Measurements from ENCODE around the gene IL32. TPM values are rescaled to one million over a fixed set of nuclear protein-coding genes. Genes with fewer than 3 reads are reported as not detected.
"Not testable (repeated sequence)": the region's sequence is repeated elsewhere in the genome, so short reads cannot be mapped to it uniquely, and the experiment has no call there.

The IL32 gene
- total RNA-seq, 1 donor from 2014 or later, result 773 TPM

GRCh38 chr16:3071655-3072054, 6.2 kb downstream of the IL32 start:
- H3K4me1 Mint-ChIP-seq (ENCODE audit: low read depth), result peaks cover 71% of the 10 kb centered on the region
- H3K4me3 Mint-ChIP-seq (ENCODE audit: low read depth), result no peak overlapping the region
- intact Hi-C loops (cut with micrococcal nuclease), result no loop called here
- H3K36me3 Mint-ChIP-seq (ENCODE audit: low read depth), result peaks cover 39% of the 10 kb centered on the region
- DNase-seq (ENCODE audit: low spot score), result no peak
- H3K9me3 Mint-ChIP-seq, result no peaks in the 10 kb centered on the region
- H3K27me3 Mint-ChIP-seq (ENCODE audit: low read depth), result no peaks in the 10 kb centered on the region
- H3K27ac Mint-ChIP-seq, result peak overlapping the region; percentile 84

GRCh38 chr16:3072148-3072547, 6.7 kb downstream of the IL32 start:
- DNase-seq (ENCODE audit: low spot score); H3K9me3 Mint-ChIP-seq; H3K27me3 Mint-ChIP-seq (ENCODE audit: low read depth); intact Hi-C loops (cut with micrococcal nuclease): not testable (repeated sequence)
- Mint-ChIP-seq H3K27ac (peak overlapping the region; percentile 84), H3K4me3 (ENCODE audit: low read depth) (peak overlapping the region; percentile 1), H3K36me3 (ENCODE audit: low read depth) (peaks cover 40% of the 10 kb centered on the region), H3K4me1 (ENCODE audit: low read depth) (peaks cover 74% of the 10 kb centered on the region)

GRCh38 chr16:3072576-3073263, 7.3 kb downstream of the IL32 start:
- H3K4me3 Mint-ChIP-seq (ENCODE audit: low read depth), result not testable (repeated sequence)

GRCh38 chr16:3073448-3073847, 8.0 kb downstream of the IL32 start:
- peaks cover 39% of the 10 kb centered on the region for H3K36me3 Mint-ChIP-seq (ENCODE audit: low read depth)
- peak overlapping the region; percentile 81 for H3K4me3 Mint-ChIP-seq (ENCODE audit: low read depth)
- peak overlapping the region; percentile 100 for H3K27ac Mint-ChIP-seq
- peaks cover 8% of the 10 kb centered on the region for H3K9me3 Mint-ChIP-seq
- peaks cover 76% of the 10 kb centered on the region for H3K4me1 Mint-ChIP-seq (ENCODE audit: low read depth)
- H3K27me3 Mint-ChIP-seq (ENCODE audit: low read depth), result no peaks in the 10 kb centered on the region
- intact Hi-C loops (cut with micrococcal nuclease), result no loop called here
- DNase-seq (ENCODE audit: low spot score), result no peak

More at GRCh38 chr16:3072576-3073263, 7.3 kb downstream of the IL32 start:
- DNase-seq (ENCODE audit: low spot score); H3K9me3 Mint-ChIP-seq; H3K27me3 Mint-ChIP-seq (ENCODE audit: low read depth); intact Hi-C loops (cut with micrococcal nuclease): not testable (repeated sequence)
- peaks cover 74% of the 10 kb centered on the region for H3K4me1 Mint-ChIP-seq (ENCODE audit: low read depth)
- H3K27ac Mint-ChIP-seq, result peak overlapping the region; percentile 100
- peaks cover 39% of the 10 kb centered on the region for H3K36me3 Mint-ChIP-seq (ENCODE audit: low read depth)

- no peaks in the 10 kb centered on the region for H3K27me3 Mint-ChIP-seq (ENCODE audit: low read depth)
These were observed 9.6 kb downstream of the IL32 start for GRCh38 chr16:3074860-3075522.

GRCh38 chr16:3075523-3075915, 10.1 kb downstream of the IL32 start:
- Mint-ChIP-seq H3K27me3 (ENCODE audit: low read depth) (no peaks in the 10 kb centered on the region), H3K4me1 (ENCODE audit: low read depth) (peaks cover 71% of the 10 kb centered on the region), H3K36me3 (ENCODE audit: low read depth) (peaks cover 40% of the 10 kb centered on the region), H3K4me3 (ENCODE audit: low read depth) (peak overlapping the region; percentile 81), H3K27ac (peak overlapping the region; percentile 100), H3K9me3 (peaks cover 17% of the 10 kb centered on the region)
- intact Hi-C loops (cut with micrococcal nuclease), result loop anchor here (1.0 to 2.0 kb wide), 3 partner anchors 8 to 25 kb away; no protein-coding TSS in a partner anchor
- no peak for DNase-seq (ENCODE audit: low spot score)

More at GRCh38 chr16:3074860-3075522, 9.6 kb downstream of the IL32 start:
- Mint-ChIP-seq H3K4me3 (ENCODE audit: low read depth) (peak overlapping the region; percentile 81), H3K36me3 (ENCODE audit: low read depth) (peaks cover 39% of the 10 kb centered on the region), H3K9me3 (peaks cover 15% of the 10 kb centered on the region), H3K27ac (peak overlapping the region; percentile 100), H3K4me1 (ENCODE audit: low read depth) (peaks cover 75% of the 10 kb centered on the region)
- peak; percentile 90 for DNase-seq (ENCODE audit: low spot score)
- intact Hi-C loops (cut with micrococcal nuclease), result loop anchor here (1.0 to 2.0 kb wide), 3 partner anchors 8 to 26 kb away; no protein-coding TSS in a partner anchor

GRCh38 chr16:3075946-3076345, 10.5 kb downstream of the IL32 start:
- DNase-seq (ENCODE audit: low spot score), result not testable (repeated sequence)
- intact Hi-C loops (cut with micrococcal nuclease), result loop anchor here (1.0 to 2.0 kb wide), 3 partner anchors 9 to 25 kb away; no protein-coding TSS in a partner anchor
- peaks cover 20% of the 10 kb centered on the region for H3K9me3 Mint-ChIP-seq

GRCh38 chr16:3076577-3076976, 11.1 kb downstream of the IL32 start:
- H3K36me3 Mint-ChIP-seq (ENCODE audit: low read depth), result peaks cover 48% of the 10 kb centered on the region
- intact Hi-C loops (cut with micrococcal nuclease), result no loop called here
- peak overlapping the region; percentile 59 for H3K4me3 Mint-ChIP-seq (ENCODE audit: low read depth)
- DNase-seq (ENCODE audit: low spot score), result no peak
- H3K27me3 Mint-ChIP-seq (ENCODE audit: low read depth), result no peaks in the 10 kb centered on the region
- peaks cover 24% of the 10 kb centered on the region for H3K9me3 Mint-ChIP-seq
- H3K4me1 Mint-ChIP-seq (ENCODE audit: low read depth), result peaks cover 73% of the 10 kb centered on the region
- H3K27ac Mint-ChIP-seq, result peak overlapping the region; percentile 100

More at GRCh38 chr16:3075946-3076345, 10.5 kb downstream of the IL32 start:
- H3K27ac Mint-ChIP-seq, result peak overlapping the region; percentile 100
- H3K4me3 Mint-ChIP-seq (ENCODE audit: low read depth), result peak overlapping the region; percentile 34
- peaks cover 44% of the 10 kb centered on the region for H3K36me3 Mint-ChIP-seq (ENCODE audit: low read depth)
- peaks cover 74% of the 10 kb centered on the region for H3K4me1 Mint-ChIP-seq (ENCODE audit: low read depth)
- not testable (repeated sequence) for H3K27me3 Mint-ChIP-seq (ENCODE audit: low read depth)

- no peaks in the 10 kb centered on the region for H3K27me3 Mint-ChIP-seq (ENCODE audit: low read depth)
- intact Hi-C loops (cut with micrococcal nuclease), result no loop called here
- H3K36me3 Mint-ChIP-seq (ENCODE audit: low read depth), result peaks cover 57% of the 10 kb centered on the region
These were observed 14.6 kb downstream of the IL32 start for GRCh38 chr16:3080024-3080423.

GRCh38 chr16:3081957-3082356, 16.5 kb downstream of the IL32 start:
- peaks cover 55% of the 10 kb centered on the region for H3K4me1 Mint-ChIP-seq (ENCODE audit: low read depth)
- not testable (repeated sequence) for H3K27me3 Mint-ChIP-seq (ENCODE audit: low read depth)

More at GRCh38 chr16:3080024-3080423, 14.6 kb downstream of the IL32 start:
- Mint-ChIP-seq H3K27ac (peak overlapping the region; percentile 29), H3K4me1 (ENCODE audit: low read depth) (peaks cover 59% of the 10 kb centered on the region), H3K9me3 (peaks cover 24% of the 10 kb centered on the region), H3K4me3 (ENCODE audit: low read depth) (no peak overlapping the region)
- DNase-seq (ENCODE audit: low spot score), result no peak

GRCh38 chr16:3083408-3083807, 18.0 kb downstream of the IL32 start:
- H3K27me3 Mint-ChIP-seq (ENCODE audit: low read depth); H3K27ac Mint-ChIP-seq; DNase-seq (ENCODE audit: low spot score); H3K4me3 Mint-ChIP-seq (ENCODE audit: low read depth); intact Hi-C loops (cut with micrococcal nuclease): not testable (repeated sequence)
- Mint-ChIP-seq H3K36me3 (ENCODE audit: low read depth) (peaks cover 37% of the 10 kb centered on the region), H3K9me3 (peaks cover 16% of the 10 kb centered on the region), H3K4me1 (ENCODE audit: low read depth) (peaks cover 51% of the 10 kb centered on the region)

More at GRCh38 chr16:3081957-3082356, 16.5 kb downstream of the IL32 start:
- H3K27ac Mint-ChIP-seq; intact Hi-C loops (cut with micrococcal nuclease); DNase-seq (ENCODE audit: low spot score); H3K4me3 Mint-ChIP-seq (ENCODE audit: low read depth): not testable (repeated sequence)
- Mint-ChIP-seq H3K36me3 (ENCODE audit: low read depth) (peaks cover 50% of the 10 kb centered on the region), H3K9me3 (peaks cover 24% of the 10 kb centered on the region)

GRCh38 chr16:3084491-3084890, 19.1 kb downstream of the IL32 start:
- no peak overlapping the region for H3K4me3 Mint-ChIP-seq (ENCODE audit: low read depth)
- peaks cover 43% of the 10 kb centered on the region for H3K4me1 Mint-ChIP-seq (ENCODE audit: low read depth)
- peaks cover 27% of the 10 kb centered on the region for H3K36me3 Mint-ChIP-seq (ENCODE audit: low read depth)
- no peak for DNase-seq (ENCODE audit: low spot score)
- peaks cover 13% of the 10 kb centered on the region for H3K9me3 Mint-ChIP-seq
- no peaks in the 10 kb centered on the region for H3K27me3 Mint-ChIP-seq (ENCODE audit: low read depth)
- H3K27ac Mint-ChIP-seq, result no peak overlapping the region
- intact Hi-C loops (cut with micrococcal nuclease), result no loop called here

Data from activated T-helper 2 cell treated with anti-CD3 and anti-CD28 coated beads, Interferon-gamma antibody, Interleukin-2, Interleukin-4, amounts not matched to agents 10 μg/mL and 5 μg/mL and 100 μg/mL, durations not matched to agents 14 hours and 24 hours and 36 hours (primary cell).